ENCODE data around the gene UBE2E2.

Gene UBE2E2

DNA sequence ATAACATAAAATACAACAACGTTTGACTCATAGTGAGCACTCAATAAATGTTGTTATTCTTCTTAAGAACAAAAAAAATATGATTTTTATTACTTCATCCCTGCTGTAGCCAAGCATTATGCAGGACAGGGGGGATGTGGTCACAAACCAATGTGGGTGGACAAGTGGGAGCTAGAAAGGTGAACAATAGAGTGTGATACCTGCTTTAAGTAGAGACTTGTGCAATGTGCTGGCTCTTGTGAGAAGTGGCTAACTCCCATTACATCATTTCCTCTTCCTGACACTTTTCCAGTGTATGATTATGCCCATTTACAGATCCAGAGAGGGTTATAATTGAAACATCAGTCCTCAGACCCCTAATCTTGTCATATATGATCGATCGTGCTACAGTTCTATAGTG lies 193.6 kb downstream of the UBE2E2 start:
- no peak for DNase-seq

DNA sequence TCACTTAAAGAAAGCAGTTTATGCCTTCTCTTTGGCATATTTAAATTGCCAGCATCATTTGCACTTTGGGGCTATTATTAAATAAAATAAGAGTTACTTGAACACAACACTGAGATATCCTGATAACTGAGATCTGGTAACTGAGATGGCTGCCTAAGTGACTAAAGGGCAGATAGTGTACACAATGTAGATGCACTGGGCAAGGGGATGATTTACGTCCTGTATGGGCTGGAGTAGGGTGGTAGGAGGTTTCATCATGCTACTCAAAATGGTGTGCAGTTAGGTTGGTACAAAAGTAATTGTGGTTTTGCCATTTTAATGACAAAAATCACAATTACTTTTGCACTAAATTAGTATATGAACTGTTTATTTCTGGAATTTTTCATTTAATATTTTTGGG lies 196.1 kb downstream of the UBE2E2 start:
- DNase-seq, result no peak

DNA sequence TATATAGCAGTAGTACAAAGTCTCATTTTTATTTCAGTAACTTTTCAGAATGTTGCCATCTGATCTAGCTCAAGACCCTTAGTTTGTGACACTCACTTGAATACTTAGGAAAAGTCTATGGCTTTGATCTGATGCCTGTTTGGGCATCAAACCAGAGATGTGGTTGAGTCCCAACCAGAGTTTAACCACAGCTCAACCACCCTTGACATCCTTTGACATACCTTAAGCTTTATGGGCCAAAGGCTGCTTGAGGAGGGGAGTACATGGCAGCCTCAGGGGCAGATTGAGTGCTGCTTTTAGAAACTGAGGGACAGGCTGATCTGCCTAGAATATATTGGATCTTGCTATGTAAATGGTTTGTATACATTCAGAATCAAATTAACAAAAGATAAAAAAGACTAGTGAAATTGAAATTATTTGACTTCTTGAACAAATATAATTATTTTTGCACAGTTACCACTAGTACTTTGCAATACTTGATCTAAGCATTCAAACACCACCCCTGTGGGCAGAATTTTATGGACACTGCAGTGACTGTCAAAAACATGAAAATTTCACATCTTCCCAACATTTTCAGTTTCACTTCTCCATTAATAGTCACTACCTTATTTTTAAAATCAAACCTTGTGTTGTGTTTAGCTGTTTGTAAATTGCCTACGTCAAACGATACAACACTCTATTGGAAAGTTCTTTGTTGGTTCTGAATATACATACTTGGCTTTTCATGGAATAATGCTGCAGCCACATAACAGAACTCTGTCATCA lies 199.8 kb downstream of the UBE2E2 start:
- DNase-seq, result no peak

DNA sequence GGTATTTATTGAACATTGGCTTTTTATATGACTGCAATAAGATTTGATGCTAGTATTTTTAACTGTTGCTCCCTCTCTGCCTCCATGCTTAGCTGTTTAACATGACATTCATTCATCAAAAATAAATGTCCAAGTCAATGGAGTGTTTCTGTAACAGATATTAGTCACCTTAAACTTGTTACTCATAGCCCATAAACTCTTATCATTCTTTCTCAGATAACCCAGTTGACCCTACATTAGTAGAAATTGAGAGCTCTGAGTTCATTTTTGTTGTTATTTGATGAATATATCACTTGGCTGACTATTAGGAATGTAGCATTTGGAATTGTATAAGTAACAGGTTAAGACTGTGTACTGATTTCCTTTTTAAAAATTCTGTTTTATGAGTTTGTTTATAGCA lies 201.1 kb downstream of the UBE2E2 start:
- DNase-seq, result no peak

DNA sequence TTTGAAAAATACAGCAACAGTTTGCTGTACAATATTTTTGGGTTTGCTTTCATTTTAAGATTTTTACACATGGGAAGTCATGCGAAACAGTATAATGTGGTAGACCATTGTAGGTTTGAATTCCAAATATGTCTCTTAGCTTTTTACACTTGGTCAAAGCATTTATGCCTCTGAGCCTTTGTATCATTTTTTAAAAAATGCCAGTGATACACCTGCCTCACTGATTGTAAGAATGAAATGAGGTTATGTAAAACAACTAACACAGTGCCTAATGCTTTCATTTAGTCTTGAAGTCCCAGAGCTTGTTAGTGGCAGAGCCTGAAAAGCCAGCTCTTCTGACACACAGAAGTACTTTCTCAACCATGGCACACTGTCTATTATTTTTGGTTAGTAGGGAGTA lies 202.0 kb downstream of the UBE2E2 start:
- no peak for DNase-seq

DNA sequence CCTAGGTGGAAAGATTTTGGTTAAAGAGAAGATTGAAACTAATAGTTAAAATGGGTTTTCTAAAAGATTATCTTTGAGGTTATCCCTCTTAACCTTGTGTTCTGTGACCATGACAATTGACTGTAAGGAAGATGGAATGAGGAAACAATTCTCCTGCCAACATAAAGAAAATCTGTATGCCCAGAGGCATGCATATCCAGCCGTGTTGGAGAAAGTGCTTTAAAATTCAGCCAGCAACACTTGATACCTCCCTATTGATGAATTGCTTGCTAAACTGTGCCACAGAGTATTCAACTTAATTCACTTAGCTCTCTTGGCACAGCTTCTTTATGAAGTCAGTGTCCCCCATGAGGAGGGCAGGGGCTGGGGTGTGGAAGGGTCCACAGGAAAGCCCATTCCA lies 203.5 kb downstream of the UBE2E2 start:
- DNase-seq, result no peak

DNA sequence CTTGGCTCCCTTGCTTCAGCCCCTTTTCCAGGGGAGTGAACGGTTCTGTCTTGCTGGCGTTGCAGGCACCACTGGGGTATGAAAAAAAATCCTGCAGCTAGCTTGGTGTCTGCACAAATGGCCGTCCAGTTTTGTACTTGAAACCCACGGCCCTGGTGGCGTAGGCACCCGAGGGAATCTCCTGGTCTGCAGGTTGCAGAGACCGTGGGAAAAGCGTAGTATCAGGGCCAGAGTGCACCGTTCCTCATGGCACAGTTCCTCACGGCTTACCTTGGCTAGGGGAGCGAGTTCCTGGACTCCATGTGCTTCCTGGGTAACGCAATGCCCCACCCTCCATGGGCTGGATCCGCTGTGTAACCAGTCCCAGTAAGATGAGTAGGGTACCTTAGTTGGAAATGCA lies 214.9 kb downstream of the UBE2E2 start:
- DNase-seq, result no peak

DNA sequence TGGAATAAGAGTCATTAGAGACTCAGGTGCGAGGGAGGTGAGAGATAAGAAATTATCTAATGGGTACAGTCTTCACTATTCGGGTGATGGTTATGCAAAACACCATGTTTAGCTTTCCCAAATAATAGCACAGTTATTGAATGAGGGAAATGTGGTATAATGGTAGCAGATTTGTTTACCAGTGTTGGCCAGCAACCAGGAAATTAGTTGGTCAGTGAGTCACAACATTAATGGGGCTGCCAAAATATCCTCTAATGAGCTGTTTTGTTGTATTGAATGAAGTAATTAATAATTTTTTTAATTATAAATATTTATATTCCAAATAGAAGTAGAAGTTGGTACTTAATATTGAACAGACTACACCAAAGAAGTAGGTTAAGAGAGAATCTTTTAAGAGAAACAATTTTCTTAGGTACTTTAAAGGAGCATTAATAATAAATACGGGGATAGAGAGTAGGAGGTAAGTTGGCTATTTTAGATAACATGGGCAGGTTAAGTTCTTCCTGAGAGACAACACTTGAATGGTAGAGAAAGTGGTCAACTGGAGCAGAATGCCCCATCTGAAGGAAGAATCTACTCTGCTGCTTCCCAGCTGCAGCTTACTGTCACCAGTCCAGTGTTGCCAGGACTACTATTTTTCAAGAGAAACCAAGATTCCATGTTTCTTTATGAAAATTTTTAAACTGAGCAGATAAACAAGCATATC lies 218.8 kb downstream of the UBE2E2 start:
- no peak for DNase-seq

DNA sequence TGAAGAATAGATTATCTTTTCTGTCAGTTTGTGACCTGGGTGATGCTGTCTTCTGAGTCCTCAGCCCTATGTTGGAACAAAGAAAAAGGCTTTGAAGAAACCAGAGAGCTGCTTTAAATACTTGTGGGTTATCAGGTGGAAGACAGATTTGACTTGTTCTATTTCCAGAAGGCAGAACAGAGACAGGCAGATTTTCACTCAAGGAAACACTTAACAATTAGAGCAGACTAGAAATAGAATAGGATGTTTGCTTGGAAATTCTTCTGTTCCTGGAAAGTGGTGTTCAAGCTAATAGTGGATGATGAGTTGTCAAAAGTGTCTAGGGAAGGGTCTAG lies 219.4 kb downstream of the UBE2E2 start:
- DNase-seq, result no peak

DNA sequence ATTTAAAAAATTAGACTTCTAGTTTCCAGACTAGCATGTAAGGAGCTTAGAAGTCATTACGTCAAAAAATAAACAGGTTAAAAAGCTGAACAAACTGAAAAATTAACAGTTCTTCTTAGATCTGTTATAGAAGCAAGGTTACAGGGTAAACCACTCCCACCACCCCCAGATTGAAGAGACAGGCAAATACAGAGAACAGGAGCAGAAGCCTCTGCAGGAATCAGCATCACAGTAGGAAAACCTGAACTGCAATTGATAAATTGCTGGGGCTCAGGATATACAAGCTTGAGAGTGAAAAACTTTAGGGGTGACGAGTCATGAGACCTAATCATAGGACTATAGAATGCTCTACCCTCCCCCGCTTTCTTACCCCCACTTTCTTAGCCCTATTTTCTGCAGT lies 222.3 kb downstream of the UBE2E2 start:
- no peak for DNase-seq

DNA sequence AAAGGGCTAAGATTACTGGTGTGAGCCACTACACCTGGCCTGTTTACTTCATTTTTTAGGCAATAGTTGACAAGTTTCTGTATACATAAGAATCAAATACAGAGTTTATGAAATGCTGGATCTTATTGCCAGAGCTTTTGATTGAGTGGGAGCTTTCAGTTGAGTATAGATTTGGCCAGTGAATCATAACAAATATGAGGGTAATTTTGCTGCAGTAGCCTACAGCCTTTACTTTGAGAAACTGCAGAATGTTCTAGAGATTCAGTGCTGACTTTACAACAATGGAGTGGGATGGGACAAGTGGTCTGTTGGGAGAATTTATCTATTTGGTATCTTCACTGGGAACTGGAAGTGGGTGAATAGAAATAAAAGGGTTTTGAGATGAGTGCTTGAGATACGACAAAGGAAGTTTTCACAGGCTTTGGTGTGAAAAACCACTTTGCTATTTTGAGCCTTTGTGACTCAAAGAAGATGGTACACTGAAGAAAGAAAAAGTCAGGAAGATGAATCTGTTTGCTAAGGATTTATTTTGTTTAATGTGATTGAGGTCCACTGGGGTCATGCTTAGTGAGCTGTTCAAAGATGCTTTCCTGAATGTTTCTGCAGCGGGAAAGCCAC lies 227.8 kb downstream of the UBE2E2 start:
- no peak for DNase-seq

DNA sequence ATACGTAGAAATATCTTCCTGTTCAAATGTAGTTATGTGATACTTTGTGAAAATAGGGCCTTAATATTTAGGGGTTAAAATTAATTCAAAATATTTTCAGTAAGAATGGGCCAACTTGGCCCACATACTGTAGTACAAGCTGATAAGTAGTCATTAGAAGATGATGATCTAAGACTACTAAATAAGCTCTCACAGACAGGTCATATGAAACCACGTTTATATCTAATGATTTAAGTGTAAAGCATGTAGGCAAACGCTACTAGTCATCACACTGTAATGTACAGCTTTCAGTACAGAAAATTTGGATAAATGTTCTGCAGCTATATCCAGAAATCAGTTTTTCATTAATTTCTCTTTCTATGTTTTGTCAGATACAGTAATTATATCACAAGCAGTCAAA lies 228.6 kb downstream of the UBE2E2 start:
- DNase-seq, result no peak

DNA sequence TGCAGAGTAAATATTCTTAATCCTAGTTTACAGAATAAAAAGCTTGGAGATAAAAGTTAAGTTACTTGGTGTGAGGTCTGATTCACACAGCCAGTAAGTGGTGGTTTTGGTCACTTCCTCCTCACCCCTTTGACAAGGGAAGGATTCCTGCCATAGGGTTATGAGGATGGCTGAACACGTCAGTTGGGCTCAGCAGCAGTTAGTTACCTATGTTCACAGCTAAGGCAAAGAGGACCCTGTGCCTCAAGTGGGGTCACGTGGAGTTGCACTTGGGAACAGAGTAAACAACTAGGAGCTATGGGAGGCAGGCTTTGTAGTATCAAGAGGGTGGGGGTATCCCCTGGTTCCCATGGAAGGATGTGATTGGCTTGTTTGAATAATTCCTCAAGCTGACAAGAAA lies 232.2 kb downstream of the UBE2E2 start:
- DNase-seq, result no peak

DNA sequence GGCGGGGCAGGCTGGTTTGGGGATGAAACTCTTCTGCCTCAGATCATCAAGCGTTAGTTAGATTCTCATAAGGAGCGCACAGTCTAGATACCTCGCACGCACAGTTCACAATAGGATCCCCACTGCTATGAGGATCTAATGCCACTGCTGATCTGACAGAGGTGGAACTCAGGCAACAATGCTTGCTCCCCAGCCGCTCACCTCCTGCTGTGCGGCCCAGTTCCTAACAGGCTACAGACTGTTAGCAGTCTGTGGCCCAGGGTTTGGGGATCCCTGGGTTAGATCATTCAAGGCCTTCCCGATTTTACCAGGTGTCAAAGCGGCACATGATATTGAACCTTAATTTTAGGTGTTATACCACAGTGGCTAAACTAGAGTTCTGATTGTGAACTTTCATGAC lies 232.8 kb downstream of the UBE2E2 start:
- DNase-seq, result no peak

DNA sequence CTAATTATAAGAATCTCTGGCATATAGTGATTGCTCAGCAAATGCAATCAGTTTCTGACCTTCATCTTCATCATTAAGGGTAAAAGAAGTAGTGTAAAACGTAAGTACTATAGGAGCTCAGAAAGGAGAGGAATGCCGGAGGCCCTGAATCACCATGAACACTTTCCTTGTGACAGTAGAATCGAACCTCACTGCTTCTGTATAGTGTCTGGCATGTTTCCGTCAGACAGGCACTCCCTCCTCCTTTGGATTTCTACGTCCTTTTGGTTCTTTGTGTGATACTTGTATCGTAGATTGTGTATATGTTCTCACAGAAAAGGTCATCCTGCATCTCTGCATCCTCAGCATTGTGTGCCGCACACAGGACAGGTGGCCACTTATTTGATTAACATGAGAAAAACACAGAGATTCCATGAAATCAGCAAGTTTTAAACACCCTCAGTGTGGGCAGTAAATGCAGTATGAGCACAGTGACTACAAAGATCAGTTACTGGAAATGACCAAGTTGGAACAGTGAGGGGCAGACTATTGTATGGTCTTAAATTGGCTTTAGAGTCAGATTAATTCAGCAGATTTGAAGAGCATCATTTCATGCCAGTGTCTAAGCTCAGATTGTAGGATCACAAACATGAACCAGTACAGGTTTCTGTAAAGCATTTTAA lies 234.5 kb downstream of the UBE2E2 start:
- DNase-seq, result no peak

DNA sequence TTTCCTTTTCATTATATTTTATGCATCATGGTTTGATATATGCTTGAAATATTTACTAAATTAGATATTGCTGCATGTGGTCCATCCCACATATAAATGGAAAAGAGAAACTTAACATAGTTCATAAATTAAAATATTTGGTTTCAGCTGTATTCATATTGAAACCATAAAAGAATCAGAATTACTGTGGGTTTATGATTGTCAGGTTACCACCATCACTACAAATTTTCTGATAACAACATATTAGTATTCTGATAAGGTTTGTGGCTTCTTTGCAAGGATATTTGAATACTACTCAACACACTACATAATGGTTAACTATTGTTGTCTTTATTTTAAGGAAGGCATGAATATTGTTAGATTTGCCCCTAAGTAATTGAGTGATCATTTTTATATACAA lies 235.5 kb downstream of the UBE2E2 start:
- no peak for DNase-seq

DNA sequence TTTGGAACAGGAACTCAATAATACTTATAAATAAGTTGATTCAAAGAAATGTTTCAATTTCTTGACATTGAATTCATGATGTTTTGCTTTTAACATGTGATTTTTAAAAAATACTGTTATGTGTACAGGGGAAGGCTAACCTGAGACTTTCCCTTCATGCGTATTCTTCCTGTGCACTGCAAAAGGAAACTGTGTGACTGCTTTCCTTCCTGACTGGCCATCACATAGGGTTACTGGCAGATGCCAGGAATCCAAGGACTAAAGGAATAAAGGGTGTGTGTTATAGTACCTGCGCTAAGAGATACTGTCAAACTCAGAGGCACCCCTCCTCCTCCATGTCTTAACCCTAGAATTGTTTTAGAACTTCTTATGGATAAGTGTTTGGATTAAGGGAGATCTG lies 236.0 kb downstream of the UBE2E2 start:
- DNase-seq, result no peak

DNA sequence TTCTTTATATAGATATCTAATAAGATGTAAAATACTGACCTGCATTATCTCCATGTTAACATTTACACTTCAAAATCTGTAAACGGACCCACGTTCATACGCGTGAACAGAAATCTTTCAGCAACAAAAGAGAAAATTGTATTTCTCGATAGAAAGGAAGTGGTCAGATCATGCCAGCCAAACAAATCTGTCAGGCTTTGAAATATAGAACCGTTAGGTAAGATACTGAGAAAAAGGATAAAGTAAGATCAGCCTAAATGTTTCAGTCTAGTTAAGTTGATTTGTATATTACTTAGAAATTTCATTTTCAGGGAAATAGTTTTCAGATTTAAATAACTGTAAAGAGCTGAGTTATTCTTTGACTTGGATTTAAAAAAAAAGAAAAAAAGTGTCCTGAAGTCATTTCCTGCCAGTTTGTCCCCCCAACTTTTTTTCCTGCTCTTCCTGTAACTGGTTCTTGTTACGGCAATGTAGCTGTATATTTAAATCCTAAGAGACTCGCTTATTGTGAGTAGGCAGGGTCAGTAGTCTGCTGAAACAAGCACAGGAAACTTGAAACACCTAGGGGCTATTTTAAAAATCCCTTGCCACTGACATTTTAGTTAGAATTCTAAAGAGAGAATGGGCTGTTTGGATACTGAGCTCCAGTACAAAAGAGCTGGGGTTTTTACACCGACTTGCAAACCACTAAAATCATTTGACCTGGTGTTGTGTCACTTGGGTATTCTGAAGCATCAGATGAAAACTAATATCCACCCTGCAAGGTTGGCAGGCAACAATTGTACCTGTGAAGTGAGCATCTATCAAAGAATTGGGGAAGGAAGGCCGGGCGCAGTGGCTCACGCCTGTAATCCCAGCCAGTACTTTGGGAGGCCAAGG lies 237.5 kb downstream of the UBE2E2 start:
- no peak for DNase-seq

DNA sequence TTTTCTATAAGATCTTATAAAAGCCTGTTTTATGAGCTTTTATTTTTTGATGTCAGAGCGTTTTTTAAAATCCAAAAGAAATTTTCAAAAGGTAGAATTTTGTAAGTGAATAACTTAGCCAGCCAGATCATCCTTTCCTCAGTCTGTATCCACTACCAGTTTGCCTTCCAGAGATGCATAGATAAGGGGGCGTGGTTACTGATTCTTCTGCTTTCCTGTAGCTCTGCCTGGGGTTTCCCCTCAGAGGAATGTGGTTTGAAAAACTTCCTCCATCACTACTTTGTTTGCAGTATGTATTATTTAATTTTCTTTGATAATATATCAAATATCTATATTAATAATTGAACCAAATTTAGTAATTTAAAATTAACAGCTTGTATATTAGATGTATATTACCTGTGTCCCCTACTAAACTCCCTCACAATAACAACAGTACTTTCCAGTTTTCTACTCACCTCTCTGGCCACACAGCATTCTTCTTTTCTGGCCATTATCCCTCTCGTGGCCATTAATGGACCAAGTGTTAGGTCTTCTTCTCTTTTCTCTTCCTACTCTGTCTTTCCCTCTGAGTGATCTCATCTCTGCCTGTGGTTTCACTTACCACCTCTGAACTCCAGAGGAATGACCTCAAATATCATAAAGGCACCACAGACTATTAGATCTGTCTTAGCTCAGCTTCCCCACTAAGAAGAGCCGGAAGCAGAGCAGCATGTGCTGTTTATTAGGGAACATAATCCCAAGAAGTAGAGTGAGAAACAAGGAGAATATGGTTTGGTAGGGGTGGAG lies 239.7 kb downstream of the UBE2E2 start:
- no peak for DNase-seq

DNA sequence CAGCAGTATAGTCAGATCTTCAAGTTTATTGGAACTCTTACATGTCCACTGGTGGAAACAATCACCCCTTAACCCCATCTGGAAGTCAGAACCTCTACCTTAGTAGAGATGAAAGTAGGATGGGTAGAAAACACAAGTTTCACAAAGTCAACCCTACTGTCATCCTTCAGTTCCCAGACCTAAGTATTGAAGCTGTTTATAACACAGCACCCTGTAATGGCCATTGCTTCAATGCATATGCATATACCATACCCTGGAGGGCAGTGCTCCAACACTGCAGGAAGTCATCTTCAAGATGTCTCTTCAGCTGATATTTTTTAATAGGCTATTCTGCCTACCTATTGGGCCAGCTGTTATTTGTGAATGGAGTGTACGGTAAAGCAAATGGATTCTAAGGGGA lies 241.3 kb downstream of the UBE2E2 start:
- DNase-seq, result no peak

DNA sequence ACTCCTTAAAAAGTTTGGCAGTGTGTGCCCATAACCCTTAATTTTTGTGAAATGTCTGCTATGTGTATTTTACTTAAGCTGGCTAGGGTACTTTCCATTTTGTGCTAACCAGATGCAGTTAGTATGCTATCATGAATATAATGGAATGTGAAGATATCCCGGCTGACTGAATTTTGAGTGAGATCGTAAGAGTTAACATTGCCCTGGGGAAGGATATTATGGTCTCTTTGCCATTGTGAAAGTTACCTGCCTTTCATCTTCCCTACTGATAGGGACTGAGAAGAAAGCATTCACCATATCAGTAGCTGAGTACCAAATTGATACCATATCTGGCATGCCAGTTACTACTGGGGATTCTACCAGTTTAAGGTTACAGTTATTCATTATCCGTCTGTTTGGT lies 243.2 kb downstream of the UBE2E2 start:
- DNase-seq, result no peak

DNA sequence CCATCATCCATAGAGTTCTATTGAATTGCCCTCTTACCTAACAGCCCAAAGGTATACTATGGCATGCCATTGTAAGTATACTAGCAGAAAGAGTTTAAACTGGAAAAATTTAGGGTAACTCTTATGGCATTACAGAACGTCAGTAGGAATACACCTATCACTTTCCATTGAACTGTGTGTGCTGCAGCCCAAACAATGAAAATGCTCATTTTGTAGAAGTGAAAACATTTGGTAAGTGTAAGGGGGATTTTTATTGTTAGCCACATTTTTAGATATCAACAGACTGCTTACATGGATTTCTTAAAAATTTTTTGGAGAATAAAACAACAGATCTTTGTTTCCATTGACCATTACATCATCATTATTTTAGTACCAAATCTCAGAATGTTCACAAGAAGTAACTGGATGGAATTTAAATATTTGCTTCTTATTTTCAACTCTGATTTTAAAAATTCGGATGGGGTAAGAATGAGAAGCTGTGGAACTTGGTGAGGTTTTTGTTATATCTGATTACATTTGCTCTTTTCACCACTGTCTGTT lies 245.9 kb downstream of the UBE2E2 start:
- DNase-seq, result no peak

All from CD4-positive, alpha-beta T cell treated with Interleukin-15 for 1 hour (primary cell).